Activated T-helper 2 cell treated with anti-CD3 and anti-CD28 coated beads, Interferon-gamma antibody, Interleukin-2, Interleukin-4, amounts not matched to agents 10 μg/mL and 5 μg/mL and 100 μg/mL, durations not matched to agents 14 hours and 24 hours and 36 hours (primary cell): ENCODE data around the gene SH2D3A. TPM values are rescaled to one million over a fixed set of nuclear protein-coding genes. Genes with fewer than 3 reads are reported as not detected.
"Not testable (repeated sequence)": the region's sequence is repeated elsewhere in the genome, so short reads cannot be mapped to it uniquely, and the experiment has no call there.

Experiments
- DNase-seq: peaks from one replicate; pipeline ENCODE4 v3.0.0; 2021; ENCODE audit warnings: low spot score
- H3K27ac Mint-ChIP-seq: one replicate; pipeline ENCODE4 v1.8.0; 2021; ENCODE audit warnings: mixed read lengths
- H3K27me3 Mint-ChIP-seq: one replicate; pipeline ENCODE4 v1.8.0; 2021; ENCODE audit warnings: low read depth, mixed read lengths
- H3K36me3 Mint-ChIP-seq: one replicate; pipeline ENCODE4 v1.8.0; 2021; ENCODE audit warnings: low read depth, mixed read lengths
- H3K4me1 Mint-ChIP-seq: one replicate; pipeline ENCODE4 v1.8.0; 2021; ENCODE audit warnings: low read depth, mixed read lengths
- H3K4me3 Mint-ChIP-seq: one replicate; pipeline ENCODE4 v1.8.0; 2021; ENCODE audit warnings: low read depth, mild to moderate bottlenecking, moderate library complexity, mixed read lengths
- H3K9me3 Mint-ChIP-seq: one replicate; pipeline ENCODE4 v1.8.0; 2021; ENCODE audit warnings: mixed read lengths
- intact Hi-C: fragments of 100-400 bp; cut with micrococcal nuclease; formaldehyde crosslinking; loops from one replicate; pipeline ENCODE4 v1.15.1; 2023
- total RNA-seq: library from RNA; stranded (reverse); gene quantifications from 2 replicates; pipeline ENCODE4 v1.2.3, GENCODE V29; 2022

The SH2D3A gene
- total RNA-seq, 1 donor from 2014 or later: 8.7 TPM

DNA sequence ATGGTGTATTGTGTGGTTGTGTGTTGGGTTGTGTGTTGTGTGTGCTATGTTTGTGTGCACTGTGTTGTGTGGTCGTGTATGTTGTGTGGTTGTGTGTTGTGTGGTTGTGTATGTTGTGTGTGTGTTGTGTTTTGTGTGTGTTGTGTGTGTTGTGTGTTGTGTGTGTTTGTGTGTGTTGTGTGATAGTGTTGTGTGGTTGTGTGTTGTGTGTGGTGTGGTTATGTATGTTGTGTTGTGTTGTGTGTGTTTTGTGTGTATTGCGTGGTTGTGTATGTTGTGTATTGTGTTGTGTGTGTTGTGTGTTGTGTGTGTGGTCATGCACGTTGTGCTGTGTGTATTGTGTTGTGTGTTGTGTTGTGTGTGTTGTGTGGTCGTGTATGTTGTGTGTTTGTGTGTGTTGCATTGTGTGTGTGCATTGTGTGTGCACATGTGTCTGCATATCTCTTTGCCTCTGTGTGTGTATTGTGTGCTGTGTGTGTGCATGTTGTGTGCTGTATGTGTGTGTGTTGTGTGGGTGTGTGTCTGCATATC, 49.7 kb downstream of the SH2D3A start:
- no peak for DNase-seq
- H3K27me3 Mint-ChIP-seq: peaks cover 2% of the 10 kb centered on the region
- H3K4me1 Mint-ChIP-seq: peaks cover 20% of the 10 kb centered on the region
- H3K36me3 Mint-ChIP-seq: no peaks in the 10 kb centered on the region
- H3K9me3 Mint-ChIP-seq: no peaks in the 10 kb centered on the region
- H3K4me3 Mint-ChIP-seq: no peak overlapping the region
- intact Hi-C loops: no loop called here
- H3K27ac Mint-ChIP-seq: no peak overlapping the region

DNA sequence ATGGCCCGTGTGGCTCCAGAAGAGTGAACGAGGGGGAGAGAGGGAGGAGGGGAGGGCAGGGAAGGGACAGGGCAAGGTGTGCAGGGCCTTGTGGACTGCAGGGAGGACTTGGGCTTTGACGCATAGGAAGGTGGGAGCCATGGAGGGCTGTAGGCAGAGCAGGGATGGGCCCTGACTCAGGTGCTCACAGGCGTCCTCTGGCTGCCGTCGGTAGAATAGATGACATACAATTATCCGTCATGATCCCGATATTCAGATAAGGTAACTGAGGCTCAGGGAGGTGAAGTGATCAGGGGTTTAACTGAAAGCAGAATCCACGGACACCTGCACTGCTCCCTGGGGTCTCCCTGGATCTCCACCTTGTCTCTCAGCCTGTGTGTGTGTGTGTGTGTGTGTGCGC, 50.2 kb downstream of the SH2D3A start:
- intact Hi-C loops: no loop called here
- Mint-ChIP-seq H3K36me3 (no peaks in the 10 kb centered on the region), H3K27ac (no peak overlapping the region), H3K4me1 (peaks cover 20% of the 10 kb centered on the region), H3K9me3 (no peaks in the 10 kb centered on the region), H3K4me3 (no peak overlapping the region), H3K27me3 (peaks cover 2% of the 10 kb centered on the region)
- DNase-seq: no peak

- H3K9me3 Mint-ChIP-seq: no peaks in the 10 kb centered on the region
- H3K4me3 Mint-ChIP-seq: no peak overlapping the region
- no peak overlapping the region for H3K27ac Mint-ChIP-seq
- DNase-seq: no peak
- no peaks in the 10 kb centered on the region for H3K36me3 Mint-ChIP-seq
- intact Hi-C loops: no loop called here
- H3K4me1 Mint-ChIP-seq: peaks cover 18% of the 10 kb centered on the region
- peaks cover 2% of the 10 kb centered on the region for H3K27me3 Mint-ChIP-seq
Measured at GRCh38 chr19:6716610-6716970, 50.6 kb downstream of the SH2D3A start.

GRCh38 chr19:6714749-6715555, 52.3 kb downstream of the SH2D3A start:
- intact Hi-C loops: no loop called here
- Mint-ChIP-seq H3K4me3 (no peak overlapping the region), H3K36me3 (no peaks in the 10 kb centered on the region), H3K27me3 (peaks cover 16% of the 10 kb centered on the region), H3K27ac (no peak overlapping the region), H3K9me3 (no peaks in the 10 kb centered on the region), H3K4me1 (peaks cover 12% of the 10 kb centered on the region)
- DNase-seq: no peak

GRCh38 chr19:6713773-6714692, 53.2 kb downstream of the SH2D3A start:
- Mint-ChIP-seq H3K9me3 (no peaks in the 10 kb centered on the region), H3K27ac (no peak overlapping the region), H3K4me3 (no peak overlapping the region), H3K27me3 (peaks cover 25% of the 10 kb centered on the region), H3K4me1 (peaks cover 9% of the 10 kb centered on the region), H3K36me3 (no peaks in the 10 kb centered on the region)
- intact Hi-C loops: no loop called here
- DNase-seq: no peak

DNA sequence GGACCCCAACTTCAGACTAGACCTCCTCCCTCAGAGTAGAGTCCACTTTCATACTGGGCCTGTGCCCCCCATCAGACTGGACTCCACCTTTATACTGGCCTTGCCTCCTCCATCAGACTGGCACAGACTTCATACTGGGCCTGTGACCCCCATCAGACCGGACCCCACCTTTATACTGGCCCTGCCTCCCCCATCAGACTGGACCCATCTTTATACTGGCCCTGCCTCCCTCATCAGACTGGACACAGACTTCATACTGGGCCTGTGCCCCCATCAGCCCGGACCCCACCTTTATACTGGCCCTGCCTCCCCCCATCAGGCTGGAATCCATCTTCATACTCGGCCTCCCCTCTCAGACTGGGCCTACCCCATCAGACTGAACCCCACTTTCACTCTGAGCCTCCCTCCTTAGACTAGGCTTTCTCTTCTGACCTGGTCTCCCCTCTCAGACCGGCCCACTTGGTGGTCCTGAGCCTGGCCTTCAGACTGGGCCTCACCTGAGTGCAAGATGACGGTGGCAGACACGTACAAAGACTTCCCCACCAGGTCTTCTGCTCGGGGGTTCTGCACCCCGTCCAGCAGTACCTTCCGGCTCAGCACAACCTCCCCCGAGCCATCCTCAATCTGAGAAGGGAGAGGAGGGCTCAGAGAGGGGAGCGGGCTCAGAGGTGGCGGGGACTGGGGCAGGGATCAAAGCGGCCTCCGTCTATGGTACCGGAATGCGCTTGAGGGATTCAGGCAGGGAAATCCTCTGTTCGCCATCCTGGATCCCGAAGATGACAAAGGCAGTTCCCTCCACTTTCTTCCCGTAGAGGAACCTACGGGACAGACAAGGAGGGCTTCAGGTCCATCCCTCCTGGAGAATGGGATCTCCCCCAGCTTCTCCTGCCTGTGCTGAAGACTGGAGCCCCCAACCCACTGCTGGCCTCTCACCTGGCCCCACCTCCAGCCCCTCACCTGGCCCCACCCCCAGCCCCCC, 54.3 kb downstream of the SH2D3A start:
- Mint-ChIP-seq H3K36me3 (no peaks in the 10 kb centered on the region), H3K4me3 (no peak overlapping the region), H3K9me3 (no peaks in the 10 kb centered on the region), H3K4me1 (peaks cover 9% of the 10 kb centered on the region), H3K27ac (no peak overlapping the region), H3K27me3 (peaks cover 32% of the 10 kb centered on the region)
- no peak for DNase-seq
- intact Hi-C loops: no loop called here

GRCh38 chr19:6712231-6712630, 55.0 kb downstream of the SH2D3A start:
- Mint-ChIP-seq H3K4me3 (no peak overlapping the region), H3K36me3 (no peaks in the 10 kb centered on the region), H3K4me1 (peaks cover 3% of the 10 kb centered on the region), H3K27me3 (peaks cover 32% of the 10 kb centered on the region), H3K27ac (no peak overlapping the region), H3K9me3 (no peaks in the 10 kb centered on the region)
- intact Hi-C loops: no loop called here
- no peak for DNase-seq

DNA sequence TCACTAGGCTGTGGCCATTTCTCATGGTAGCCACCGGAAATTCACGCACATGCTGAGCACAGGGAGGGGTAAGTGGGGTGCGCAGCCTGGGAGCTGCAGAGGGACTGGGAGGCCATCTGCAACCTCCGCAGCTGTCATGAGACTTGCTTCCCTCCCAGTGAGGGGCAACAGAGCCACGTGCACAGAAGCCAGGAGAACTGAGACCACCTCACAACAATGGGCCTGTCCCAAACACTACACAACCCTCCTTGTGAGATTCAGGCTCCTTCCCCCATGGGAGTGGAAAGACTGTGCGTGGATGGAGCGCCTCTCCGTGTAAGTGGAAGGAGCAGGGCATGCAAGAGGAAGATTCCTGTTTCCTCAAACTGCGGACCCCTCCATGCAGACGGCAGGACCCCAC, 55.6 kb downstream of the SH2D3A start:
- no peak for DNase-seq
- no peak overlapping the region for H3K4me3 Mint-ChIP-seq
- H3K9me3 Mint-ChIP-seq: no peaks in the 10 kb centered on the region
- peaks cover 32% of the 10 kb centered on the region for H3K27me3 Mint-ChIP-seq
- H3K4me1 Mint-ChIP-seq: peaks cover 3% of the 10 kb centered on the region
- no peaks in the 10 kb centered on the region for H3K36me3 Mint-ChIP-seq
- no peak overlapping the region for H3K27ac Mint-ChIP-seq
- intact Hi-C loops: no loop called here

- H3K4me3 Mint-ChIP-seq: no peak overlapping the region
- H3K27ac Mint-ChIP-seq: no peak overlapping the region
- H3K9me3 Mint-ChIP-seq: no peaks in the 10 kb centered on the region
- no peak for DNase-seq
- H3K4me1 Mint-ChIP-seq: peaks cover 3% of the 10 kb centered on the region
- intact Hi-C loops: no loop called here
- peaks cover 30% of the 10 kb centered on the region for H3K27me3 Mint-ChIP-seq
- no peaks in the 10 kb centered on the region for H3K36me3 Mint-ChIP-seq
Measured at GRCh38 chr19:6711078-6711361, 56.2 kb downstream of the SH2D3A start.

DNA sequence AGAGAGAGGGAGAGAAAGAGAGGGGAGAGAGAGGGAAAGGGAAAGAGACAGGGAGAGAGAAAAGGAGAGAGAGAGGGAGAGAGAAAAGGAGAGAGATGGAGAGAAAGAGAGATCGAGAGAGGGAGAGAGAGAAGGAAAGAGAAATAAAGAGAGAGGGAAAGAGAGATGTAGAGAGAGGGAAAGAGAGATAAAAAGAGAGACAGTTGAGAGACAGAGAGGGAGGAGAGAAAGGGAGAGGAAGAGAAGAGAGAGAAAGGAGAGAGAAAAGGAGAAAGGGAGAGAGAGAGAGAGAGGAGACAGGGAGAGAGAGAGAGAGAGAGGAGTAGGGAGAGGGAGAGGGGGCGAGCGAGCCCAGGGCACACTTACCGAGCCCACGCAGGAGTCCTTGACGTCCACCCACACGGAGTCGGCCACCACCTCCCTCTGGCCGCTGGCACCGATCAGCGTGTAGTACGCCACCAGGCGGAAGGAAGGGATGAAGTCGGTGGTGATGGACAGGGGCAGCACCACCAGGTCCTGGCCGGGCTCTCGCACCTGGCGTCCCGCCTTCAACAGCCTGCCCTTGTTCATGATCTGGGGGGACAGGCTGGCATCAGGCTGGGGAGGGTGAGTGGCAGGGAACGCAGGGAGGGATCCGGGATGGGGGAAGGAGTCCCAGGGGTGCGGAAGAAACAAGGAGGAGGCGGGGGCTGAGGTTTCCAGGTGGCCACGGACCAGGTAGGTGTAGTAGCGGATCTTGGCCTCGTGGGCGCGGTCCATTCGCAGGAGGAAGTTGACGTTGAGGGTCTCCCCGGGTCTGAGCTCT, 56.8 kb downstream of the SH2D3A start:
- DNase-seq: no peak
- Mint-ChIP-seq H3K4me1 (peaks cover 3% of the 10 kb centered on the region), H3K27me3 (peaks cover 30% of the 10 kb centered on the region), H3K9me3 (no peaks in the 10 kb centered on the region), H3K36me3 (no peaks in the 10 kb centered on the region), H3K4me3 (no peak overlapping the region), H3K27ac (no peak overlapping the region)
- intact Hi-C loops: no loop called here

- DNase-seq: no peak
- H3K27ac Mint-ChIP-seq: no peak overlapping the region
- H3K36me3 Mint-ChIP-seq: no peaks in the 10 kb centered on the region
- no peaks in the 10 kb centered on the region for H3K9me3 Mint-ChIP-seq
- H3K27me3 Mint-ChIP-seq: peaks cover 30% of the 10 kb centered on the region
- peaks cover 3% of the 10 kb centered on the region for H3K4me1 Mint-ChIP-seq
- intact Hi-C loops: no loop called here
- H3K4me3 Mint-ChIP-seq: no peak overlapping the region
Measured at GRCh38 chr19:6709549-6709948, 57.7 kb downstream of the SH2D3A start.

GRCh38 chr19:6708913-6709312, 58.3 kb downstream of the SH2D3A start:
- H3K27ac Mint-ChIP-seq, H3K4me3 Mint-ChIP-seq, intact Hi-C loops, H3K36me3 Mint-ChIP-seq, DNase-seq, H3K4me1 Mint-ChIP-seq, H3K9me3 Mint-ChIP-seq: not testable (repeated sequence)
- H3K27me3 Mint-ChIP-seq: peaks cover 30% of the 10 kb centered on the region
